HG02759 (cell line): ENCODE measurements around the gene RNF114.
"Not testable (repeated sequence)": the region's sequence is repeated elsewhere in the genome, so short reads cannot be mapped to it uniquely, and the experiment has no call there.

ENCODE experiments used
- ATAC-seq: cut with Tn5 transposase; IDR thresholded peaks from one replicate; pipeline ENCODE4 v1.9.1; 2021; ENCODE audit warnings: mild to moderate bottlenecking, moderate library complexity; ENCODE audit not compliant: unreplicated experiment

RNF114 gene

GRCh38 chr20:49925901-49926454 lies 10.2 kb upstream of the RNF114 start:
- ATAC-seq: no peak

GRCh38 chr20:49928411-49929141 lies 7.6 kb upstream of the RNF114 start:
- no peak for ATAC-seq

DNA sequence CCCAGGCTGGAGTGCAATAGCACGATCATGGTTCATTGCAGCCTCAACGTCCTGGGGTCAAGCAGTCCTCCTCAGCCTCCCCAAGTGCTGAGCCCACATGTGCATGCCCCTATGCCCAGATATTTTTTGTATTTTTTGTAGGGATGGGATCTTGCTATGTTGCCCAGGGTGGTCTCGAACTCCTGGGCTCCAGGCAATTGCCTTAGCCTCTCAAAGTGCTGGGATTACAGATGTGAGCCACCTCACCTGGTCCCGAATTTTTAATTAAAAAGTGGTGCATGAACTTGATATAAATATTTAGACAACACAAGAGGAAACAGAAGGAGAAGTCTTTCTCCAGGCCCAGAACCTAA lies 7.1 kb upstream of the RNF114 start:
- ATAC-seq: no peak

- ATAC-seq: no peak
These were observed 448 bp upstream of the RNF114 start for GRCh38 chr20:49935746-49936152.

GRCh38 chr20:49937027-49937929 lies 1.1 kb downstream of the RNF114 start:
- peak; percentile 5 for ATAC-seq

DNA sequence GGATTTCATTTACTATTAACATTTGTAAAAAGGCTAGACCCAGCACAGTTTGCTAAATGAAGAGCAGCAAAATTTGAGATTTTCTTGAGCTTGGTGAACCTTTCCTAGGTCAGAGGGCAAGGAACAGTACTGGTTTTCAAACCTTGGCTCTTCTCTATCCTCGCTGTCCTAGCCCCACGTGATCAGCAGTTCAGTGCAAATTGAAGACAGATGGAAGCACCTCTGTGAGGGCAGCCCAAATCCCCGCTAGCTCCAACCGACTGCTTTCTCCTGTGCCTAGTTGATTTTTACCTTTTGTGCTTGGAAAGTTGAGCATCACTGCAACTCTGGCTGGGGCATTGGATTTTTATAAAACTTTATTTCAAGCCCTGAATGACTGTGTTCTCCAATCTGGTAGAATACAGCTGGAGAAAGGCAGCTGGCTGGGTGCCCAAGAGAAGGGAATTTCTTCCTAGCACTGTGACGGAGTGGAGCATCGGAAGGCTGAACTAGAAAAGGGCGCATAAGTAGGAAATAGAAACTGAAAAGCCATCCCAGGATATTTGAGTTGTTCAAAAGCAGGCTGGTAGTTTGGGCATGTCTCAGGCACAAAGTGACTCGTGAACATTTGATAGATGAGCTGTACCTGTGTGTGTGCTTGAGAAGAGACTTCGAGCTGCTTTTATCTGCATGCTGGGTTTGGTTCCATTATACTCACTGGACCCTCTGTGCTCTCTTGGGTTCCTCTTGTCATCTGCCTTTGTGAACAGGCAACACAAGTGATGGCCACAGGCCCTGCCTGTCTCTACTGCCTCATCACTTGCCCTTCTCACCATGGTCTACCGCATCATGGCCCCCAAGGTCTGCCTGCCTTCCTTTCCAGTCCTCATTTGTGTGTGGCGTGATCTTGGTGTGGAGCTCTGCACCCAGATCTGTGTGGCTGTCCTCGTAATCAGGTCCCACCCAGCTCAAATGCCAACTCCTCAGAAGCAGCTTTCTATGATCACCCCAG lies 2.3 kb downstream of the RNF114 start:
- ATAC-seq: no peak

DNA sequence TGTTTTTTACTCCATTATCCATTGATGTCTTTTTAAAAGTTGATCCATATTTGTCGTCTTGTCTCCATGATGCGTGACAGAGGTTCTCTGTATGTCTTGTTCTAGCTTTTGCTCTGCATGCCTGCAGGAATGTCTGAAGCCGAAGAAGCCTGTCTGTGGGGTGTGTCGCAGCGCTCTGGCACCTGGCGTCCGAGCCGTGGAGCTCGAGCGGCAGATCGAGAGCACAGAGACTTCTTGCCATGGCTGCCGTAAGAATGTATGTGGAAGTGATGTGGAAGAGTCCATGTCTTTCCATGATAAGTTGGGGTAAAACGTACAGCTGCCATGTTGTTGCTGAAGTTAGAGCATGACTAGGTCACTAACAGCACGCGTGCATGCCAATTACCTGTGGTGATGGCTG lies 5.3 kb downstream of the RNF114 start:
- no peak for ATAC-seq

GRCh38 chr20:49942303-49942702 lies 6.1 kb downstream of the RNF114 start:
- ATAC-seq: no peak

DNA sequence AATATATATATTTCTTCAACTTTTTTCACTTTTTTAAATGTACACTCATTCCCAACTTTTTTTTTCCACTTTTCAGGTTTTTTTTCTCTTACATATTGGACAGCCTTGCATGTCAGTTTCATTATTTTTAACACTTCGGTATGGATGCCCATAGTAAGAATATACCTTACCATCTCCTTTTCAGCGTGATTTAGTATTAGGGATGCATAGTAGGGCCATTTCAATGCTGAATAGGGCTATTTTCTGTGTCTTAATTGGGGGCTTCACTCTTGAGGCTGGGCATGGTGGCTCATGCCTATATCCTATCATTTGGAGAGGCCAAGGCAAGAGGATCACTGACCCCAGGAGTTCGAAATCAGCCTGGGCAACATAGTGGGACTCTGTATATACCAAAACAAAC lies 6.7 kb downstream of the RNF114 start:
- no peak for ATAC-seq

DNA sequence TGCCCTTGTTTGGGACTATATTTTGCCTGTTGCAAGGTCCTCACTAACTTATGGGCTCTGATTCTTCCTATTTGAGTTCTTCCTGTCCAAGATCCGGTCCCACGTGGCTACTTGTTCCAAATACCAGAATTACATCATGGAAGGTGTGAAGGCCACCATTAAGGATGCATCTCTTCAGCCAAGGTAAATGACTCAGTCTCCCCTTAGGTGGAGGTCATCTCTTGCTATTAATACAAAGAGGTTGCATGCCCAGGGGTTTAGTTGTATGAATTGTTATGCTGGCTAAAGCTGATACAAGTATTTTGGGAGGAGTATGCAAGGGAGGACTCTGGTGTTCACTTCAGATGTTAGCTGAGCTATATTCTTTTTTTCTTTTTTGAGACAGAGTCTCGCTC lies 9.1 kb downstream of the RNF114 start:
- ATAC-seq: no peak

DNA sequence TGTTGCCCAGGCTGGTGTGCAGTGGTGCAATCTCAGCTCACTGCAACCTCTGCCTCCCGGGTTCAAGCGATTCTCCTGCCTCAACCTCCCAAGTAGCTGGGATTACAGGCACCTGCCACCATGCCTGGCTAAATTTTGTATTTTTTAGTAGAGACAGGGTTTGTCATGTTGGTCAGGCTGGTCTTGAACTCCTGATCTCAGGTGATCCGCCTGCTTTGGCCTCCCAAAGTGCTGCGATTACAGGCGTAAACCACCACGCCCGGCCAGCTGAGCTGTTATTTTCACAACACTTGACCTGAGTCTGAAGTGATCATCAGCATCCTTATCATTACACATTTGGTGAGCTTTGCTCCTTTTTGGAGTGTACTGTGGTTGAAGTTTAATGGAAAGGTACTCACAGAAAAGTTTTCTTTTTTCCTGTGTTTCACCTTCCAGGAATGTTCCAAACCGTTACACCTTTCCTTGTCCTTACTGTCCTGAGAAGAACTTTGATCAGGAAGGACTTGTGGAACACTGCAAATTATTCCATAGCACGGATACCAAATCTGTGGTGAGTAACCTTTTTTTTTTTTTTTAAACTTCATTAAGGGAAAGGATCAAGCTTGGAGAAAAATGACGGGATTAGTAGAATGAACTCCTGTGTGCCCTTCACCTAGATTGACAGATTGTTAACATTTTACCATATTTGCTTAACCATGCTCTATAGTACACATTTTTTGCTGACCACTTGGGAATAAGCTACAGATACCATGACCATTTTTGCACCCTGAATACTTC lies 9.7 kb downstream of the RNF114 start:
- no peak for ATAC-seq

- no peak for ATAC-seq
These were observed 12.0 kb downstream of the RNF114 start for GRCh38 chr20:49948178-49948577.

- ATAC-seq: no peak
These were observed 12.8 kb downstream of the RNF114 start for GRCh38 chr20:49948809-49949507.

GRCh38 chr20:49951151-49951550 lies 15.0 kb downstream of the RNF114 start:
- ATAC-seq: no peak

DNA sequence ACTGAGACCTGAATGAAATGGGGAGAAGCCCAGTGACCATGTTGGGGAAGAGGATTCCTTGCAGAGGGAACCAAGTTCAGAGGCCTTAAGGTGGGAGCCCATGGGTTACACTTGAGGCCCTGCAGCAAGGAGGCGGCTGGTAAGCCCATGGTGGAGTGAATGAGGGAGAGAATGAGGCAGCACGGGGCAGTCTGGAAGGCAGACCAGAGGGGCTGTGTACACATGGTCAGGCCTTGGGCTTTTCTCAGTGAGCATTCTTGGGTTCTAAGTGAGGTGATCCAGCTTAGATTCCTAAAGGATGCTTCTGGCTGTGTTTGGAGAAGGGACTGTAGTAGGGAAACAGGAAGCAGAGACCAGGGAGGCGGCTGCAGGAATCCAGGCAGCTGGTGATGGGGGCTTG lies 19.0 kb downstream of the RNF114 start:
- ATAC-seq: no peak

GRCh38 chr20:49955830-49956396 lies 19.7 kb downstream of the RNF114 start:
- not testable (repeated sequence) for ATAC-seq

- ATAC-seq: no peak
These were observed 20.5 kb downstream of the RNF114 start for GRCh38 chr20:49956689-49957088.

- ATAC-seq: not testable (repeated sequence)
These were observed 21.1 kb downstream of the RNF114 start for GRCh38 chr20:49957089-49957938.
